ENCODE measurements around the gene NOS1.

DNA sequence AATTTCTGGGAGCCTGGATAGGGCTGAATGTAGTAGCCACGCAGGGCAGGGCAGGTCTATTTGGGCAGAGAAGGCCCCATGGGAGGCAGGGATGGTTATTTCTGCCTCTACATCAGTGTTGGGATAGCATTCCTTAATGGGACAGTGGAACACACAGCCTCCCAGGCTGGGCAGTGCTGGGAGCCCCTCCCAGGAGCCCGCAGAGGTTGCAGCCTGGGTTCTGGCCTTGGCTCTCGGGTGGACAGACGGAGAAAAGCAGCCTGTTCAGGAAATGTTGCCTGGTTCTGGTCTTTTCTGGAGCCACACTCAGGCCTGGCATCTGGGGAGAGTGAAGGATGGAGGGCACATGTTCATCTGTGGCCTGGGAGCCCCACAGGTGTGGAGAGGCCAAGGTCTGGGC, 479 bp upstream of the NOS1 start:
- TF ChIP-seq, protein P1, sequence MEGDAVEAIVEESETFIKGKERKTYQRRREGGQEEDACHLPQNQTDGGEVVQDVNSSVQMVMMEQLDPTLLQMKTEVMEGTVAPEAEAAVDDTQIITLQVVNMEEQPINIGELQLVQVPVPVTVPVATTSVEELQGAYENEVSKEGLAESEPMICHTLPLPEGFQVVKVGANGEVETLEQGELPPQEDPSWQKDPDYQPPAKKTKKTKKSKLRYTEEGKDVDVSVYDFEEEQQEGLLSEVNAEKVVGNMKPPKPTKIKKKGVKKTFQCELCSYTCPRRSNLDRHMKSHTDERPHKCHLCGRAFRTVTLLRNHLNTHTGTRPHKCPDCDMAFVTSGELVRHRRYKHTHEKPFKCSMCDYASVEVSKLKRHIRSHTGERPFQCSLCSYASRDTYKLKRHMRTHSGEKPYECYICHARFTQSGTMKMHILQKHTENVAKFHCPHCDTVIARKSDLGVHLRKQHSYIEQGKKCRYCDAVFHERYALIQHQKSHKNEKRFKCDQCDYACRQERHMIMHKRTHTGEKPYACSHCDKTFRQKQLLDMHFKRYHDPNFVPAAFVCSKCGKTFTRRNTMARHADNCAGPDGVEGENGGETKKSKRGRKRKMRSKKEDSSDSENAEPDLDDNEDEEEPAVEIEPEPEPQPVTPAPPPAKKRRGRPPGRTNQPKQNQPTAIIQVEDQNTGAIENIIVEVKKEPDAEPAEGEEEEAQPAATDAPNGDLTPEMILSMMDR (conservative IDR thresholded peaks at IDR 0.05; ENCODE audit: low read length) = no peak
- no peak for TF ChIP-seq EZH2phosphoT487 (IDR thresholded peaks at IDR 0.05; ENCODE audit: borderline replicate concordance, low read depth, low read length)
